GM19468 (cell line): Measurements from ENCODE around the gene ZNF397.
A peak's percentile ranks its signal among the peaks of the same experiment; 100 is the strongest.
"Not testable (repeated sequence)": the region's sequence is repeated elsewhere in the genome, so short reads cannot be mapped to it uniquely, and the experiment has no call there.

ENCODE experiments used
- ATAC-seq: cut with Tn5 transposase; IDR thresholded peaks from one replicate; pipeline ENCODE4 v1.9.1; 2021; ENCODE audit warnings: mild to moderate bottlenecking, moderate library complexity, moderate number of reproducible peaks; ENCODE audit not compliant: unreplicated experiment; ENCODE audit errors: extremely low read depth

The ZNF397 gene

GRCh38 chr18:35240664-35241447, at the start of gene ZNF397:
Gene ZNF397, plus strand, starts transcription at chr18:35241034. Its CDS starts 1,437 bp downstream, at chr18:35242471.
- ATAC-seq, result peak; percentile 94

- no peak for ATAC-seq
These were observed 49.2 kb upstream of the ZNF397 start for GRCh38 chr18:35191698-35192025.

- ATAC-seq, result no peak
These were observed 48.4 kb upstream of the ZNF397 start for GRCh38 chr18:35192415-35192814.

- ATAC-seq, result no peak
These were observed 47.5 kb upstream of the ZNF397 start for GRCh38 chr18:35193316-35193715.

- no peak for ATAC-seq
These were observed 43.5 kb upstream of the ZNF397 start for GRCh38 chr18:35197296-35197695.

- ATAC-seq, result no peak
These were observed 39.4 kb upstream of the ZNF397 start for GRCh38 chr18:35201256-35201931.

- ATAC-seq, result no peak
These were observed 37.8 kb upstream of the ZNF397 start for GRCh38 chr18:35203067-35203466.

GRCh38 chr18:35205199-35205712, 35.6 kb upstream of the ZNF397 start:
- ATAC-seq, result no peak

GRCh38 chr18:35205746-35206458, 34.9 kb upstream of the ZNF397 start:
- ATAC-seq, result not testable (repeated sequence)

GRCh38 chr18:35215026-35215425, 25.8 kb upstream of the ZNF397 start:
- ATAC-seq, result no peak

GRCh38 chr18:35216611-35217010, 24.2 kb upstream of the ZNF397 start:
- not testable (repeated sequence) for ATAC-seq

GRCh38 chr18:35219331-35219730, 21.5 kb upstream of the ZNF397 start:
- not testable (repeated sequence) for ATAC-seq

GRCh38 chr18:35220424-35220823, 20.4 kb upstream of the ZNF397 start:
- ATAC-seq, result no peak

GRCh38 chr18:35223797-35224196, 17.0 kb upstream of the ZNF397 start:
- ATAC-seq, result no peak

- no peak for ATAC-seq
These were observed 13.6 kb upstream of the ZNF397 start for GRCh38 chr18:35227254-35227653.

GRCh38 chr18:35231052-35231451, 9.8 kb upstream of the ZNF397 start:
- no peak for ATAC-seq

- ATAC-seq, result no peak
These were observed 4.1 kb upstream of the ZNF397 start for GRCh38 chr18:35236571-35237363.

- ATAC-seq, result no peak
These were observed 1.5 kb upstream of the ZNF397 start for GRCh38 chr18:35239314-35239713.

GRCh38 chr18:35241448-35241804, 592 bp downstream of the ZNF397 start:
- ATAC-seq, result no peak

GRCh38 chr18:35242426-35242825, 1.6 kb downstream of the ZNF397 start:
- ATAC-seq, result no peak
